Neural progenitor cell (in vitro differentiated cells): ENCODE results near the gene FGG. TPM values are rescaled to one million over a fixed set of nuclear protein-coding genes. Genes with fewer than 3 reads are reported as not detected.

Experiments
- DNase-seq: peaks from one replicate; pipeline ENCODE4 v3.0.0-alpha.2; 2016; ENCODE audit warnings: low spot score
- H2AFZ ChIP-seq: fragments of 200-600 bp; sonication (generic); replicated peaks from 2 replicates; pipeline ENCODE4 v1.6.1; 2016; ENCODE audit warnings: antibody characterized with exemption
- H3F3A ChIP-seq: fragments of 200-600 bp; sonication (generic); 2 replicates; pipeline ENCODE4 v1.6.1; 2016; ENCODE audit warnings: antibody characterized with exemption, low read depth
- H3K27ac ChIP-seq: fragments of 200-600 bp; sonication (generic); 2 replicates; pipeline ENCODE4 v1.5.1; 2016; ENCODE audit warnings: mild to moderate bottlenecking
- H3K27me3 ChIP-seq: fragments of 200-600 bp; sonication (generic); 2 replicates; pipeline ENCODE4 v1.6.1; 2016; ENCODE audit warnings: mild to moderate bottlenecking, moderate library complexity
- H3K36me3 ChIP-seq: fragments of 200-600 bp; sonication (generic); 2 replicates; pipeline ENCODE4 v1.5.1; 2016
- H3K4me1 ChIP-seq: fragments of 200-600 bp; sonication (generic); 2 replicates; pipeline ENCODE4 v1.6.1; 2016; ENCODE audit warnings: mixed run types
- H3K4me2 ChIP-seq: fragments of 200-600 bp; sonication (generic); 2 replicates; pipeline ENCODE4 v1.6.1; 2016
- H3K4me3 ChIP-seq: fragments of 200-600 bp; sonication (generic); 2 replicates; pipeline ENCODE4 v1.5.1; 2016
- H3K79me2 ChIP-seq: fragments of 200-600 bp; sonication (generic); 2 replicates; pipeline ENCODE4 v1.6.1; 2016; ENCODE audit warnings: low read depth
- H3K9ac ChIP-seq: fragments of 200-600 bp; sonication (generic); 2 replicates; pipeline ENCODE4 v1.6.1; 2016
- H3K9me3 ChIP-seq: fragments of 200-600 bp; sonication (generic); 2 replicates; pipeline ENCODE4 v1.5.1; 2016; ENCODE audit warnings: low read depth
- H4K20me1 ChIP-seq: fragments of 200-600 bp; sonication (generic); 2 replicates; pipeline ENCODE4 v1.6.1; 2016; ENCODE audit warnings: low read depth
- H3K27ac Mint-ChIP-seq: 3 replicates; pipeline ENCODE4 v1.8.0; 2021; ENCODE audit warnings: mixed read lengths
- H3K27me3 Mint-ChIP-seq: 2 replicates; pipeline ENCODE4 v1.8.0; 2022; ENCODE audit warnings: low read depth, mild to moderate bottlenecking, inconsistent platforms, moderate library complexity, mixed read lengths; ENCODE audit not compliant: insufficient read depth
- H3K36me3 Mint-ChIP-seq: 3 replicates; pipeline ENCODE4 v1.8.0; 2021; ENCODE audit warnings: mixed read lengths
- H3K4me1 Mint-ChIP-seq: 3 replicates; pipeline ENCODE4 v1.8.0; 2021; ENCODE audit warnings: mixed read lengths
- H3K4me3 Mint-ChIP-seq: 3 replicates; pipeline ENCODE4 v1.8.0; 2021; ENCODE audit warnings: mild to moderate bottlenecking, moderate library complexity, mixed read lengths
- H3K9me3 Mint-ChIP-seq: 3 replicates; pipeline ENCODE4 v1.8.0; 2020; ENCODE audit warnings: mixed read lengths
- EZH2 ChIP-seq: fragments of 200-600 bp; sonication (generic); IDR thresholded peaks from 2 replicates; pipeline ENCODE4 v1.6.1; 2017; ENCODE audit warnings: antibody characterized with exemption, mild to moderate bottlenecking, moderate library complexity
- EZH2phosphoT487 ChIP-seq: fragments of 200-600 bp; sonication (generic); IDR thresholded peaks from 2 replicates; pipeline ENCODE4 v1.6.1; 2017; ENCODE audit warnings: antibody characterized with exemption
- total RNA-seq: library from RNA; depleted of rRNA; stranded (reverse); fragments of >200 nt; gene quantifications from 2 replicates; pipeline ENCODE4 v1.2.3, GENCODE V29; 2015; ENCODE audit warnings: low replicate concordance
- TF ChIP-seq, protein P1 (sequence below): fragments of 200-600 bp; sonication (generic); IDR thresholded peaks from 2 replicates; pipeline ENCODE4 v1.5.1; 2017; ENCODE audit warnings: antibody characterized with exemption, mild to moderate bottlenecking

FGG gene
- total RNA-seq, 1 donor from 2014 or later = not detected

DNA sequence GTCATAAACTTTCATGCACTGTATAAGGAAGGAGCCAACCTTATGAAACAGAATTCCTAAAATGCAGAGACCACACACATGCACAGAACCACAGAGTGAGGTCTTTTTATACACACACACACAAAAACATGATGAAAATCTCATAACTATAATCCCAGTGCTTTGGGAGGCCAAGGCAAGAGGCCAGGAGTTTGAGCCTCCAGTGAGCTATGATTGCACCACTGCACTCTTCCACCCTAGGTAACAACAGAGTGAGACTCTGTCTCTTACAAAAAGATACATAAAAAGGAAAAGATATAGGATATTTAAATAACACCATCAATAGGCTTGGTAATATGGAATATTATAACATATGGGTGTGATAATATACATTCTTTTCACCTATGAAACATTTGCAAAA lies 32.5 kb downstream of the FGG start:
- Histone ChIP-seq H3K27ac (no peak overlapping the region), H4K20me1 (no peaks in the 10 kb centered on the region), H3F3A (no peaks in the 10 kb centered on the region), H2AFZ (no peak overlapping the region), H3K9ac (no peak overlapping the region), H3K36me3 (no peaks in the 10 kb centered on the region), H3K9me3 (no peaks in the 10 kb centered on the region), H3K4me1 (no peaks in the 10 kb centered on the region), H3K4me3 (no peak overlapping the region), H3K27me3 (no peaks in the 10 kb centered on the region), H3K79me2 (no peaks in the 10 kb centered on the region), H3K4me2 (no peak overlapping the region)
- H3K36me3 Mint-ChIP-seq = no peaks in the 10 kb centered on the region
- H3K4me3 Mint-ChIP-seq = no peak overlapping the region
- no peaks in the 10 kb centered on the region for H3K27me3 Mint-ChIP-seq
- no peaks in the 10 kb centered on the region for H3K4me1 Mint-ChIP-seq
- TF ChIP-seq EZH2 = no peak
- no peak for TF ChIP-seq EZH2phosphoT487
- TF ChIP-seq, protein P1, sequence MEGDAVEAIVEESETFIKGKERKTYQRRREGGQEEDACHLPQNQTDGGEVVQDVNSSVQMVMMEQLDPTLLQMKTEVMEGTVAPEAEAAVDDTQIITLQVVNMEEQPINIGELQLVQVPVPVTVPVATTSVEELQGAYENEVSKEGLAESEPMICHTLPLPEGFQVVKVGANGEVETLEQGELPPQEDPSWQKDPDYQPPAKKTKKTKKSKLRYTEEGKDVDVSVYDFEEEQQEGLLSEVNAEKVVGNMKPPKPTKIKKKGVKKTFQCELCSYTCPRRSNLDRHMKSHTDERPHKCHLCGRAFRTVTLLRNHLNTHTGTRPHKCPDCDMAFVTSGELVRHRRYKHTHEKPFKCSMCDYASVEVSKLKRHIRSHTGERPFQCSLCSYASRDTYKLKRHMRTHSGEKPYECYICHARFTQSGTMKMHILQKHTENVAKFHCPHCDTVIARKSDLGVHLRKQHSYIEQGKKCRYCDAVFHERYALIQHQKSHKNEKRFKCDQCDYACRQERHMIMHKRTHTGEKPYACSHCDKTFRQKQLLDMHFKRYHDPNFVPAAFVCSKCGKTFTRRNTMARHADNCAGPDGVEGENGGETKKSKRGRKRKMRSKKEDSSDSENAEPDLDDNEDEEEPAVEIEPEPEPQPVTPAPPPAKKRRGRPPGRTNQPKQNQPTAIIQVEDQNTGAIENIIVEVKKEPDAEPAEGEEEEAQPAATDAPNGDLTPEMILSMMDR = no peak
- H3K9me3 Mint-ChIP-seq = no peaks in the 10 kb centered on the region
- H3K27ac Mint-ChIP-seq = no peak overlapping the region
- no peak for DNase-seq

DNA sequence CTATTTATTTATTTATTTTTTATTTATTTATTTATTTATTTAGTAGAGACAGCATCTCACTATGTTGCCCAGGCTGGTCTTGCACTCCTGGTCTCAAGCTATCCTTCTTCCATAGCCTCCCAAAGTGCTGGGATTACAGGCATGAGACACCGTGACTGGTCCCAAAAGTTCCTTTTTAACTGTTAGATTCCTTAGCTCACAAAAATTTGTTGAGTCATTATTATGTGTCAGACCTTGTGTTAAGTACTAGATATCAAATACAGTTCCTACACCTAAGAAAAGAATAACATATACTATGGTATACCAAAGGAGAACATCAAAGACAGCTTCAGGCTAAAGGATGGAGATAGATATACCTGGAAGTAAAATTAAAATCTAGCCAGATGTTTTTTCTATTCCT lies 33.5 kb downstream of the FGG start:
- DNase-seq = no peak
- no peaks in the 10 kb centered on the region for H3K9me3 ChIP-seq
- H3K4me3 ChIP-seq = no peak overlapping the region
- no peaks in the 10 kb centered on the region for H3F3A ChIP-seq
- H3K36me3 ChIP-seq = no peaks in the 10 kb centered on the region
- H3K9ac ChIP-seq = no peak overlapping the region
- H3K27me3 Mint-ChIP-seq = no peaks in the 10 kb centered on the region
- no peaks in the 10 kb centered on the region for H3K4me1 Mint-ChIP-seq
- no peaks in the 10 kb centered on the region for H3K36me3 Mint-ChIP-seq
- H2AFZ ChIP-seq = no peak overlapping the region
- H3K4me2 ChIP-seq = no peak overlapping the region
- H3K27ac Mint-ChIP-seq = no peak overlapping the region
- no peaks in the 10 kb centered on the region for H3K4me1 ChIP-seq
- H3K4me3 Mint-ChIP-seq = no peak overlapping the region
- no peaks in the 10 kb centered on the region for H3K9me3 Mint-ChIP-seq
- no peaks in the 10 kb centered on the region for H3K79me2 ChIP-seq
- TF ChIP-seq, protein P1 = no peak
- TF ChIP-seq EZH2 (no peak), EZH2phosphoT487 (no peak)
- no peaks in the 10 kb centered on the region for H3K27me3 ChIP-seq
- no peak overlapping the region for H3K27ac ChIP-seq
- no peaks in the 10 kb centered on the region for H4K20me1 ChIP-seq

DNA sequence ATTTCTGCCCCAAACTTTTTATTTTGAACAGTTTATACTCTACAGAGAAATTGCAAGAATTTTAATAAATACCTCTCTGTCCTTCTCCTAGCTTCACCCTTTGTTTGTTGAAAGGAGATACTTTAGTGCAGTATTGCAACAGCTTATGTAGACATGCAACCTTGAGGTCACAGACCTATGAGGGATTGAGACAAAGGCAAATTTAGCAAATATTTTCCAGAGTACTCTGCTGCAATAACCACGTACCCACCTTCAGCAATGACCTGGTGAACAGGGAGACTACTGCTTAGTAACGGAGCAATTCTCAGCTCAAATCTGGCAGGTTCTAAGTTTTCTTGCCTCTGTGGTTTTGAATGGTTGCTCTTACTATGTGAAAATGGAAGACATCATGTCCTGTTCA lies 35.1 kb downstream of the FGG start:
- Histone ChIP-seq H3K9me3 (no peaks in the 10 kb centered on the region), H3K79me2 (no peaks in the 10 kb centered on the region), H3K4me2 (no peak overlapping the region), H3K4me1 (no peaks in the 10 kb centered on the region), H3K9ac (no peak overlapping the region), H3F3A (no peaks in the 10 kb centered on the region), H3K27ac (no peak overlapping the region), H2AFZ (no peak overlapping the region), H3K4me3 (no peak overlapping the region), H3K27me3 (no peaks in the 10 kb centered on the region), H4K20me1 (no peaks in the 10 kb centered on the region), H3K36me3 (no peaks in the 10 kb centered on the region)
- H3K36me3 Mint-ChIP-seq = no peaks in the 10 kb centered on the region
- DNase-seq = no peak
- no peaks in the 10 kb centered on the region for H3K27me3 Mint-ChIP-seq
- no peak for TF ChIP-seq EZH2
- TF ChIP-seq EZH2phosphoT487 = no peak
- TF ChIP-seq, protein P1 = no peak
- no peaks in the 10 kb centered on the region for H3K9me3 Mint-ChIP-seq
- no peak overlapping the region for H3K4me3 Mint-ChIP-seq
- no peaks in the 10 kb centered on the region for H3K4me1 Mint-ChIP-seq
- no peak overlapping the region for H3K27ac Mint-ChIP-seq

DNA sequence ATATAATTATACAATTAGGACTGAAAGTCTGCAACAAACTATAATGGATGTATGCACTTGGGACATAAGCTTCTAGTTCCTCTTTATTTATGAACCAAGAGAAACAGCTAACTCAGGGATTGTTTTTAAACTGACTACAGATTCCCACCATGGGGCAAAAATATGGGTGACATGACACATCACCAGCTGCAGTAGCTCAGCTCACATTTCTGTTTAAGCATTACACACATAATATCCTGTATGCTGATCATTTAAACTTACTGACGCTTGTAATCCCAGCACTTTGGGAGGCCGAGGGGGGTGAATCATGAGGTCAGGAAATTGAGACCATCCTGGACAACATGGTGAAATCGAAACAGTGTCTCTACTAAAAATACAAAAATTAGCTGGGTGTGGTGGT lies 38.1 kb downstream of the FGG start:
- no peak overlapping the region for H3K27ac ChIP-seq
- no peaks in the 10 kb centered on the region for H3K9me3 Mint-ChIP-seq
- no peaks in the 10 kb centered on the region for H4K20me1 ChIP-seq
- no peaks in the 10 kb centered on the region for H3K9me3 ChIP-seq
- H3K36me3 ChIP-seq = no peaks in the 10 kb centered on the region
- no peak overlapping the region for H3K9ac ChIP-seq
- no peak overlapping the region for H3K27ac Mint-ChIP-seq
- no peaks in the 10 kb centered on the region for H3K27me3 Mint-ChIP-seq
- no peaks in the 10 kb centered on the region for H3K36me3 Mint-ChIP-seq
- no peaks in the 10 kb centered on the region for H3K4me1 ChIP-seq
- DNase-seq = no peak
- no peak overlapping the region for H3K4me3 Mint-ChIP-seq
- no peaks in the 10 kb centered on the region for H3K4me1 Mint-ChIP-seq
- no peak overlapping the region for H3K4me3 ChIP-seq
- H3K79me2 ChIP-seq = no peaks in the 10 kb centered on the region
- no peak overlapping the region for H3K4me2 ChIP-seq
- no peak overlapping the region for H2AFZ ChIP-seq
- TF ChIP-seq EZH2 (no peak), EZH2phosphoT487 (no peak)
- TF ChIP-seq, protein P1 = no peak
- no peaks in the 10 kb centered on the region for H3K27me3 ChIP-seq
- H3F3A ChIP-seq = no peaks in the 10 kb centered on the region
